ENCODE results near the gene CTNNAL1. TPM values are rescaled to one million over a fixed set of nuclear protein-coding genes. Genes with fewer than 3 reads are reported as not detected.
A peak's percentile ranks its signal among the peaks of the same experiment; 100 is the strongest.
"Not testable (repeated sequence)": the region's sequence is repeated elsewhere in the genome, so short reads cannot be mapped to it uniquely, and the experiment has no call there.

The CTNNAL1 gene
- polyA plus RNA-seq, 4 donors = 35.3 to 72.9 (median 65.5) TPM

- no peak for DNase-seq (ENCODE audit: low read depth in 4 of 4, low spot score in 3 of 4)
Measured at GRCh38 chr9:108937561-108938305, 75.6 kb downstream of the CTNNAL1 start.

- DNase-seq (ENCODE audit: low read depth in 4 of 4, low spot score in 3 of 4) = peak; percentile 61 to 76 (median 74)
Measured at GRCh38 chr9:108934323-108934893, 78.9 kb downstream of the CTNNAL1 start, which contains the start of gene ABITRAM. Gene ABITRAM (plus strand): TSS chr9:108934400. CDS start chr9:108934487, 87 bp downstream.

- DNase-seq (ENCODE audit: low read depth in 4 of 4, low spot score in 3 of 4) = peak; percentile 80 to 88 (median 84)
Measured at GRCh38 chr9:108933718-108934322, 79.5 kb downstream of the CTNNAL1 start, which contains the start of gene ELP1. Gene ELP1 (minus strand): TSS chr9:108934124. CDS start chr9:108931146, 2,978 bp downstream.

- DNase-seq (ENCODE audit: low read depth in 4 of 4, low spot score in 3 of 4) = no peak
Measured at GRCh38 chr9:108933231-108933717, 80.0 kb downstream of the CTNNAL1 start.

- no peak for DNase-seq (ENCODE audit: low read depth in 4 of 4, low spot score in 3 of 4)
Measured at GRCh38 chr9:108928386-108928785, 84.9 kb downstream of the CTNNAL1 start.

GRCh38 chr9:108924466-108924865 is 88.8 kb downstream of the CTNNAL1 start:
- DNase-seq (ENCODE audit: low read depth in 4 of 4, low spot score in 3 of 4) = no peak

- no peak for DNase-seq (ENCODE audit: low read depth in 4 of 4, low spot score in 3 of 4)
Measured at GRCh38 chr9:108921200-108921599, 92.1 kb downstream of the CTNNAL1 start.

GRCh38 chr9:108920401-108920800 is 92.9 kb downstream of the CTNNAL1 start:
- not testable (repeated sequence) for DNase-seq (ENCODE audit: low read depth in 4 of 4, low spot score in 3 of 4)

- DNase-seq (ENCODE audit: low read depth in 4 of 4, low spot score in 3 of 4) = no peak
Measured at GRCh38 chr9:108919517-108919916, 93.8 kb downstream of the CTNNAL1 start.

- no peak for DNase-seq (ENCODE audit: low read depth in 4 of 4, low spot score in 3 of 4)
Measured at GRCh38 chr9:108913391-108913790, 99.9 kb downstream of the CTNNAL1 start.

- no peak for DNase-seq (ENCODE audit: low read depth in 4 of 4, low spot score in 3 of 4)
Measured at GRCh38 chr9:108911820-108912219, 101.5 kb downstream of the CTNNAL1 start.

- no peak for DNase-seq (ENCODE audit: low read depth in 4 of 4, low spot score in 3 of 4)
Measured at GRCh38 chr9:108910914-108911313, 102.4 kb downstream of the CTNNAL1 start.

GRCh38 chr9:108910402-108910801 is 102.9 kb downstream of the CTNNAL1 start:
- DNase-seq (ENCODE audit: low read depth in 4 of 4, low spot score in 3 of 4) = no peak

GRCh38 chr9:108905494-108905893 is 107.8 kb downstream of the CTNNAL1 start:
- no peak for DNase-seq (ENCODE audit: low read depth in 4 of 4, low spot score in 3 of 4)

- DNase-seq (ENCODE audit: low read depth in 4 of 4, low spot score in 3 of 4) = no peak
Measured at GRCh38 chr9:108904161-108904560, 109.1 kb downstream of the CTNNAL1 start.

GRCh38 chr9:108903420-108904103 is 109.7 kb downstream of the CTNNAL1 start:
- DNase-seq (ENCODE audit: low read depth in 4 of 4, low spot score in 3 of 4) = no peak

GRCh38 chr9:108900176-108900575 is 113.1 kb downstream of the CTNNAL1 start:
- DNase-seq (ENCODE audit: low read depth in 4 of 4, low spot score in 3 of 4) = no peak

GRCh38 chr9:108899023-108899695 is 114.1 kb downstream of the CTNNAL1 start:
- not testable (repeated sequence) for DNase-seq (ENCODE audit: low read depth in 4 of 4, low spot score in 3 of 4)

GRCh38 chr9:108897324-108898096 is 115.8 kb downstream of the CTNNAL1 start:
- DNase-seq (ENCODE audit: low read depth in 4 of 4, low spot score in 3 of 4) = no peak

Measured in left renal pelvis (tissue), 4 donors.